B cell (primary cell): Measurements from ENCODE around the gene NDST3.

Experiments used
- EZH2 ChIP-seq: IDR thresholded peaks from 2 replicates; pipeline ENCODE4 v1.6.1; 2012; ENCODE audit warnings: borderline replicate concordance, low read depth, mild to moderate bottlenecking, moderate library complexity, low read length; ENCODE audit not compliant: insufficient read depth, poor library complexity, severe bottlenecking
- TF ChIP-seq, protein P1 (sequence below): fragments of 200-600 bp; IDR thresholded peaks from one replicate; pipeline ENCODE4 v1.8.0; 2022; ENCODE audit warnings: antibody characterized with exemption, mild to moderate bottlenecking

DNA sequence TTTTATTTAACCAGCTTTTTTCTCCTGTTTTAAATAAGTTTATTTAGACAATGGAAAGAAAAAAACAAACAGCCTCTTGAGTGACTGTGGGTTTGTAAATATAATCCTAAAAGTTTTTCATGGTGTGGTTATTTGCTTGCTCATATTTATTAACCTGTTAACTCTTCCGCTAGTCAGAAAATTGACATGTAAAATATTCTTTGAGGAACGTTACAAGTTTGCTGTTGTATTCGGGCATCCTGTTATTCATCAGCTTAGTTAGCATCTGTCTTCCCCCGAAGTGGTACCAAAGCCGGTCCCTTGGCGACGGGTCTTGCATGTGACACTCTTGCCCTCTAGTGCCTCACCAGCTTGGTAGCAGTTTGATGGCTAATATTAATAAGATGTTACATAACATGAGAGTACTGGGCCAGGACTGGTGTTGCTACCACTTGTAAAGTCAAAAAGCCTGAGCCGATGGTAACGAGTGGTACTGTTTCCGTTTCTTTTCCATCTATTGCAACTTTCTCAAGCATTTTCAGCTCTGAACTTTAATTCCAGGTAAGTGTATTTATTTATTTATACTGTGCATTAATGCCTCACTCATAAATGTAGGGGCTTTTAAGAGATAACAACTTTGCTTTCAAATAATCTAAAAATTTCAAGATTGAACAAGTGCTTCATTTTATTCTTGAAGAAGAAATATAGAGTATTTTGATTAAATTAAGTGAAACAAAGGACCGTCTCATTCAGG lies at the start of gene NDST3:
- TF ChIP-seq EZH2, result no peak
- TF ChIP-seq, protein P1, sequence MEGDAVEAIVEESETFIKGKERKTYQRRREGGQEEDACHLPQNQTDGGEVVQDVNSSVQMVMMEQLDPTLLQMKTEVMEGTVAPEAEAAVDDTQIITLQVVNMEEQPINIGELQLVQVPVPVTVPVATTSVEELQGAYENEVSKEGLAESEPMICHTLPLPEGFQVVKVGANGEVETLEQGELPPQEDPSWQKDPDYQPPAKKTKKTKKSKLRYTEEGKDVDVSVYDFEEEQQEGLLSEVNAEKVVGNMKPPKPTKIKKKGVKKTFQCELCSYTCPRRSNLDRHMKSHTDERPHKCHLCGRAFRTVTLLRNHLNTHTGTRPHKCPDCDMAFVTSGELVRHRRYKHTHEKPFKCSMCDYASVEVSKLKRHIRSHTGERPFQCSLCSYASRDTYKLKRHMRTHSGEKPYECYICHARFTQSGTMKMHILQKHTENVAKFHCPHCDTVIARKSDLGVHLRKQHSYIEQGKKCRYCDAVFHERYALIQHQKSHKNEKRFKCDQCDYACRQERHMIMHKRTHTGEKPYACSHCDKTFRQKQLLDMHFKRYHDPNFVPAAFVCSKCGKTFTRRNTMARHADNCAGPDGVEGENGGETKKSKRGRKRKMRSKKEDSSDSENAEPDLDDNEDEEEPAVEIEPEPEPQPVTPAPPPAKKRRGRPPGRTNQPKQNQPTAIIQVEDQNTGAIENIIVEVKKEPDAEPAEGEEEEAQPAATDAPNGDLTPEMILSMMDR, result no peak
